ENCODE measurements around the gene MCAT.

MCAT gene

DNA sequence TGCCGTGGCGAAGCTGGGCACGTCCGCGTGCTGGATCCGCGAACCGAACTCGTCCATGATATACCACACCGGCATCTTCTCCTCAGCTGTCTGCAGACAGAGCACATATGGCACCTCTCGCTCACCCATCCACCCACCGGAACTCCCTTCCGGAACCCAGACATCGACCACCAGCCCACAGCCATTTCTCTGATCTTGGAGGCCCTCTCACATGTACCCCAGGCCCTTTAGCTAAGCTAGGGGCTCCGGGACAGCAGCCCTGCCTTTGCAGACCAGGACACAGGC lies 36.7 kb upstream of the MCAT start:
- CTCF ChIA-PET, result no interaction called here

DNA sequence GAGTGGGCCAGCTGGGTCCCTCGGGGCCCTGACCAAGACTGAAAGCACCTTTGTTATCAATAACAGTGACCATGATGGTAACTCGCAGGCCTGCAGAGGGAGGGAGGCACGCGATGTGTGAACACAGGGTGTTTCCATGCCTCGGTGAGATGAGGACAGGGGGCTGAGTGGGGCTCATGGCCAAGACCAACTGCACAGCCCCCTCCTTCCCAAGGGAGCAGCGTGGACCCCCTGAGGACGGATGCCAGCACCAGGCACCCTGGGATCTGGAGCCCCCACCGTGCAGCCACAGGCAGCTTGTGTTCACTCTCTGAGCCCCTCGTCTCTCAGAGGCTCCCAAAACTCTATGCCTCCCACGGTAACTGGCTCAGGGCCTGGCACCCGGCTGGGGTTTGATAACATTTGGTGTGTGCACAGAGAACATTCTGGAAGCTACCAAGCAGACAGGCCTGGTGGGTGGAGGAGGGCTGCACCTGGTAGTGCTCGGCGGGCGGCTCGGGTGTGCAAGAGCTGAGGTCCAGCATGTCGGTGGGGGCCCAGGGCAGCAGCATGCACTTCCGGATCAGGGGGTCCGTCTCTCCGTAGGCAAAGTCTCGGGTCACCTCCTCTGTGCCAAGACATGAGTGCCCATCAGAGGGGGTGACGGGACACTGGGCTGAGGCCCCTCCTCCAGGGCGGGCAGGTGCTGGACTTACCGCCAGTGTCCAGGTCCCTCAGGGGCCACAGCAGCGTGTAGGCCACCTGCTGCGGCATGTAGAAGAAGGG lies 36.1 kb upstream of the MCAT start:
- no peak for DNase-seq (ENCODE audit: extremely low spot score)
- POLR2A ChIA-PET, result no interaction called here
- TF ChIP-seq, protein P1, sequence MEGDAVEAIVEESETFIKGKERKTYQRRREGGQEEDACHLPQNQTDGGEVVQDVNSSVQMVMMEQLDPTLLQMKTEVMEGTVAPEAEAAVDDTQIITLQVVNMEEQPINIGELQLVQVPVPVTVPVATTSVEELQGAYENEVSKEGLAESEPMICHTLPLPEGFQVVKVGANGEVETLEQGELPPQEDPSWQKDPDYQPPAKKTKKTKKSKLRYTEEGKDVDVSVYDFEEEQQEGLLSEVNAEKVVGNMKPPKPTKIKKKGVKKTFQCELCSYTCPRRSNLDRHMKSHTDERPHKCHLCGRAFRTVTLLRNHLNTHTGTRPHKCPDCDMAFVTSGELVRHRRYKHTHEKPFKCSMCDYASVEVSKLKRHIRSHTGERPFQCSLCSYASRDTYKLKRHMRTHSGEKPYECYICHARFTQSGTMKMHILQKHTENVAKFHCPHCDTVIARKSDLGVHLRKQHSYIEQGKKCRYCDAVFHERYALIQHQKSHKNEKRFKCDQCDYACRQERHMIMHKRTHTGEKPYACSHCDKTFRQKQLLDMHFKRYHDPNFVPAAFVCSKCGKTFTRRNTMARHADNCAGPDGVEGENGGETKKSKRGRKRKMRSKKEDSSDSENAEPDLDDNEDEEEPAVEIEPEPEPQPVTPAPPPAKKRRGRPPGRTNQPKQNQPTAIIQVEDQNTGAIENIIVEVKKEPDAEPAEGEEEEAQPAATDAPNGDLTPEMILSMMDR (IDR thresholded peaks at IDR 0.05; ENCODE audit: control extremely low read depth, extremely low read depth, low read depth, missing control alignments), result no peak
- CTCF ChIA-PET, result no interaction called here

More for the DNA sequence above, 36.7 kb upstream of the MCAT start:
- DNase-seq (ENCODE audit: extremely low spot score), result no peak
- TF ChIP-seq, protein P1 (IDR thresholded peaks at IDR 0.05; ENCODE audit: control extremely low read depth, extremely low read depth, low read depth, missing control alignments), result no peak
- POLR2A ChIA-PET, result no interaction called here

DNA sequence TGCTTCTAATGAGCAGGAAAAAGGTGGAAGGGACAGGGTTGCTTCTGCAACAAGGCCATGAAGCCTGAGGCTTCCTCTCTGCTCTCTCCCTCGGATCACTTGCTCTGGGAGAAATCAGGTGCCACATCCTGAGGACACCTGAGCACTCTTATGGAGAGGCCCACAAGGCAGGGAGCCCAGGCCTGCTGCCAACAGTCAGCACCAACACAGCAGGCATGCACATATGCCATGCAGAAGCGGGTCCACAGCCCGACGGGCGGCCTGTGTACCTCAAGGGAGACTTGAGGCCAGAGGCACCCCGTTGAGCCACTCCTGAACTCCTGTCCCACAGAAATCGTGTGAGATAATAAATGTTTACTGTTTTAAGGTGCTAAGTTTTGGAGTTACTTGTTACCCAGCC lies 34.3 kb upstream of the MCAT start:
- TF ChIP-seq, protein P1 (IDR thresholded peaks at IDR 0.05; ENCODE audit: control extremely low read depth, extremely low read depth, low read depth, missing control alignments), result no peak
- DNase-seq (ENCODE audit: extremely low spot score), result no peak
- POLR2A ChIA-PET, result no interaction called here
- CTCF ChIA-PET, result no interaction called here

DNA sequence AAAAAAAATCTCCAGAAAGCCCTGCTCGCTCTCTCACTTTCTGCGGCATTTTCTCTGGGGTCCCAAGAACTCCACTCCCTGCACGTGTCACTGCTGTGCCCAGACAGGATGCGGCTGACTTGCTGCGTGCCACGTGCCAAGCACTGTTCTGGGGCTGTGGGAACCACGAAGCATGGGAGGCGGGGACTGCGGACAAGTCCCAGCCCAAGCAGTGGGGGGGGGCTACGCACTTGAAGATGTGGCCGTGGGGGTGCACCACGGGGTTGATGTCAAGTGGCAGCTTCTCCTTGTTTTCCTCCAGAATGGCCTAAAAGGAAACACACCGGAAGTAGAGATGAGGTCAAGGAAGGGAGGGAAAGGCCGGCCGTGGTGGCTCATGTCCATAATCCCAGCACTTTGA lies 32.9 kb upstream of the MCAT start:
- POLR2A ChIA-PET, result no interaction called here
- CTCF ChIA-PET, result no interaction called here
- no peak for DNase-seq (ENCODE audit: extremely low spot score)
- TF ChIP-seq, protein P1 (IDR thresholded peaks at IDR 0.05; ENCODE audit: control extremely low read depth, extremely low read depth, low read depth, missing control alignments), result no peak

DNA sequence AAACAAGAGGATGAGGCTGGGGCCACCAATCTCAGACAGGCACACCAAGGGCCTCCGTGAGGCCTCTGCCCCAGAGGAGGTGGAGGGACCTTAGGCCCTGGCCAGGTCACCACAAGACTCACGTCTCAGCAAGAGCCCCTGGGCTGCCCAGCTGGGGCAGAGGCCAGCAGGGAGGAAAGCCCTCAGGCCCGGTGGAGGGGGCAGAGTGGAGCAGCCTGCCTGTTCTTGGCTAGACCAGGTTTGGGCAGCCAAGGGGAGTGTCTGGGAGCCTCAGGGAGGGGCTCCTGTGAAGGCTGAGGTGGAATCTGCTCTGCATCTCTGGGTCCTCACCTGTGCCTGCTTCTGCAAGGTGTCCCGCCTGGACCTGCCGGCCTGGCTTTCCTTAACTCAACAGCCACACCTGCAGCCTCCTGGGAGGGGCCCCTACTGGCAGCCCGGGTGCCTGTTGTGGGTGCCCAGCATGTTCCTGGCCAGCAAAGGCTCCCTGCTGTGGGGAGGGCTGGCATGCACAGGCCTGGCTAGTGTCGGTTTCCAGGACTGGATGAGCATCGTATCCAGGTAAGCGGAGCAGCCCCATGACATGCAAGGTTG lies 31.8 kb upstream of the MCAT start:
- ChIA-PET POLR2A (interaction anchor here (0.7 kb wide), 1 partner anchor 10 kb away, joined by 6 read pairs; no protein-coding TSS in a partner anchor), CTCF (no interaction called here)
- no peak for DNase-seq (ENCODE audit: extremely low spot score)
- TF ChIP-seq, protein P1 (IDR thresholded peaks at IDR 0.05; ENCODE audit: control extremely low read depth, extremely low read depth, low read depth, missing control alignments), result no peak

DNA sequence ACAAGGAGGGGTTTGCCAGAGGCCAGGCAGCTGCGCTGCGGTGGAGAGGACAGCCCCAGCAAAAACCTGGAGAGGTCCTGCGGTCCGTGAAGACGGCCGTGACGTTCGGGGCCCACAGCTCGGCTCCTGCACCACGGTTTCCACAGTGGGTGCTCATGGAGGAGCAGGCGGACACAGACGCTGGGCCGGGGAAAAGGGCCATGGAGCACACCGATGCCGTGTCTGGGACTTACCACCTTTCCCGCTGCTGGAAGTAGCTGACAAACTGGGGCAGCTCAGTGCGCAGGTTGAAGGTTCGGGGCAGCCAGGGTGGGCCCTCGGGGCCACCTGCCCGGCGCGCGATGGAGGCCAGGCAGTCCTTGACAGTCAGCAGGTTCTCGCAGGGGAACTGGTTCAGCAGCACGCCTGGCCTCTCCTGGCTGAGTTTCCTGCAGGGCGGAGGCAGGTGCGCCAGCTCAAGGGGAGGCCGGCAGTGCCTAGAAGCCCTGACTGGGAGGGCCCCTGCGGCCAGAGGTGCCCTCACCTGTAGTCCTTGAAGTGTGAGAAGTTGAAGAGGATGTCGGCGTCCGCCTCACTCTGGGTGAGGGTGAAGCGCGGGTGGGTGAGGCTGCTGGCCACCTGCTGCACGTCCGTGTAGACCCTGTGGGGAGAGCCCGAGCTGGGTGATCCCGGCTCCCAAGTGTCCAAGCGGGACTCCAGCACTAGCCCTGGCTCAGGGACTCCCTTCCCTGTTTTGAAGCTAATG lies 30.9 kb upstream of the MCAT start:
- CTCF ChIA-PET, result no interaction called here
- POLR2A ChIA-PET, result interaction anchor here (0.7 kb wide), 1 partner anchor 11 kb away, joined by 3 read pairs; no protein-coding TSS in a partner anchor
- TF ChIP-seq, protein P1 (IDR thresholded peaks at IDR 0.05; ENCODE audit: control extremely low read depth, extremely low read depth, low read depth, missing control alignments), result no peak
- DNase-seq (ENCODE audit: extremely low spot score), result no peak
